Stimulated activated CD8-positive, alpha-beta memory T cell treated with anti-CD3 and anti-CD28 coated beads, Interleukin-7, amount 100 ng/mL, for 4 hours (primary cell): ENCODE results near the gene SH2D6.
"Not testable (repeated sequence)": the region's sequence is repeated elsewhere in the genome, so short reads cannot be mapped to it uniquely, and the experiment has no call there.

Source experiments
- DNase-seq, 2 donors: peaks; one replicate each; pipeline ENCODE4 v3.0.0-alpha.2; 2020; ENCODE audit warnings: low read depth in 2 of 2

SH2D6 gene

DNA sequence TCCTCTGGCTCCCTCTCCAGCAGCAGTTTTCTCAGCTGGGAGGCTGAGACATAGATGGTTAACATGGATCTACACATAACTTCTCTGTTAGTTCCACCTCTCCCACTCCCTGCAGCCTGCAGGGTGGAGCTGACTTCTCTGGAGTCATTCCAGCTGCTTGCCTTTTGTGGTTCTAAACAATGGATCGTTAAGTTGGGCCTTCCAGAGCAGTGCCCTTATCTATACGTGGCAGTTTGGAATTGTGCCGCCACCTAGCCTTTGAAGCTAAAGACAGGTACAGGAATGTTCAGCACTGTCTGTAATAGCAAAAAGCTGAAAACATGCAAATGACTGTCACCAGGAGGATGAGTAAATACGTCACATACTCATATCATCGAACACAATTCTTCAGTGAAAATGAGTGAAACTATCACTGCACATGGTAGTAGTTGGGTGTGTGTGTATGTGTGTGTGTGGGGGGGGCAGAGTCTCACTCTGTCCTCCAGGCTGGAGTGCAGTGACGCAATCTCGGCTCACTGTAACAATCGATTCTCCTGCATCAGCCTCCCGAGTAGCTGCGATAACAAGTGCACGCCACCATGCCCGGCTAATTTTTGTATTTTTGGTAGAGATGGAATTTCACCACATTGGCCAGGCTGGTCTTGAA lies 50.3 kb downstream of the SH2D6 start:
- no peak for DNase-seq

DNA sequence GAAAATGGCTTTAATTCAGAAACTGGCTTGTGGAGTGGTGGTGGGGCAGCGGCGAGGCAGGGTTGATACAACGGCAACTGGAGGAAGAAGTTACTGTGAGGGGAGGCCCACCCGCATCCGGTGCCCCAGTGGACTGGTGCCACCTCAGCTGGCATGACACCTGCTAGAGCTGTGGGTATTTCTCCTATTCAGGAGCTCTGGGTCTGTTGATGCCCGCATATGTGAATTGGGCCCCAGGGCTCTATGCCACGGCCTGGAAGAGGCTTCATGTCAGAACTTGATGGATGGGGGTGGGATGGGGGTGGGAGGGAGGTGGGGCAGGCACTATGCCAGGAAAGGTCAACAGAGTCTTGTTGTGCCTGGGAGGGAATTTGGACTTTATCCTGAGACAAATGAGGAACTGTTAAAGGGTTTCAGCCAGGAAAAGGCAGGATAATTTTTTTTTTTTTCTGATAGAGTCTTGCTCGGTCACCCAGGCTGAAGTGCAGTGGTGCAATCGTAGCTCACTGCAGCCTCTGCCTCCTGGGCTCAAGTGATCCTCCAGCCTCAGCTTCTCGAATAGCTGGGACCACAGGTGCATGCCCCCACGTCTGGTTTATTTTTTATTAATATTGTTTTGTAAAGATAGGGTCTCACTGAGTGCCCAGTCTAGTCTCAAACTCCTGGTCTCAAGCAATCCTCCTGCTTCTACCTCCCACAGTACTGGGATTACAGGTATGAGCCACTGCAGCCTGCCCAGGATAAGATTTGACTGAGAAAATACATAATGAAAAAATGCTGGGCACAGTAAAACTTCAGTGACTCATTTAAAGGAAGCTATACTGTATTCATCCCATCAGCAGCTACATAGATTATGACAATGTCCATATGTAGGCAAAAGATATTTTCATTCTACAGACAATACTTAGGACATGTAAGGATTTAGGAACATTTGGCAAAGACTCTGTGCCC lies 52.6 kb downstream of the SH2D6 start:
- peak in 1 of 2 donors; percentile 1 for DNase-seq

GRCh38 chr2:85472261-85472660 lies 53.7 kb downstream of the SH2D6 start:
- no peak for DNase-seq

DNA sequence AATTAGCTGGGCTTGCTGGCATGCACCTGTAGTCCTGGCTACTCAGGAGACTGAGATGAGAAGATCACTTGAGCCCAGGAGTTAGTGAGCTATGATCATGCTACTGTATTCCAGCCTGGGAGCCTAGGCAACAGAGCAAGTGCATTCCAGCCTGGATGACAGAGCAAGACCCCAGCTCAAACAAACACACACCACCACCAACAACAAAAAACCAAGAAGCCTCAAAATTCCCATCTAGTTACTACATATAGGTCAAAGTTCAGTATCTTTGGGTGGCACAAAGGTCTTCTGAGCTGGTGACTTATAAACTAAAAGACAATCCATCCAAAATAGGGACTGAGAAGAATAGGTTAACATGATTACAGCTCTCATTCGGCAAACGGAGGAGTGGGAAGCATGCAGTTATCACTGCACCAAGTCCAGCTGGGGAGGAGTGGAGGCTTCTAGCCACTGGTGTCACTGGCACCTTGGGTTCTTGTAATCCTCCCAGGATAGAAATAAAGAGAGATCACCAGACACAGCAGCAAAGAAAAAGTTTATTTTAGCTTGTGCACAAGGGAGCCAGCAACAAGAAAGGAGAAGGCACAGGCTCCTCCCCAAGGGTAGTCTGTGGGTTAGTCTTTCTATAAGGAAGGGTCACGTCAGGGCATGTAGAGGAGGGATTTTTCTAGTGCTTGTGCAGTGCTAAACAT lies 57.4 kb downstream of the SH2D6 start:
- no peak for DNase-seq

- DNase-seq, result no peak
These were observed 58.1 kb downstream of the SH2D6 start for GRCh38 chr2:85476624-85477023.

- no peak for DNase-seq
These were observed 59.4 kb downstream of the SH2D6 start for GRCh38 chr2:85477884-85478283.

DNA sequence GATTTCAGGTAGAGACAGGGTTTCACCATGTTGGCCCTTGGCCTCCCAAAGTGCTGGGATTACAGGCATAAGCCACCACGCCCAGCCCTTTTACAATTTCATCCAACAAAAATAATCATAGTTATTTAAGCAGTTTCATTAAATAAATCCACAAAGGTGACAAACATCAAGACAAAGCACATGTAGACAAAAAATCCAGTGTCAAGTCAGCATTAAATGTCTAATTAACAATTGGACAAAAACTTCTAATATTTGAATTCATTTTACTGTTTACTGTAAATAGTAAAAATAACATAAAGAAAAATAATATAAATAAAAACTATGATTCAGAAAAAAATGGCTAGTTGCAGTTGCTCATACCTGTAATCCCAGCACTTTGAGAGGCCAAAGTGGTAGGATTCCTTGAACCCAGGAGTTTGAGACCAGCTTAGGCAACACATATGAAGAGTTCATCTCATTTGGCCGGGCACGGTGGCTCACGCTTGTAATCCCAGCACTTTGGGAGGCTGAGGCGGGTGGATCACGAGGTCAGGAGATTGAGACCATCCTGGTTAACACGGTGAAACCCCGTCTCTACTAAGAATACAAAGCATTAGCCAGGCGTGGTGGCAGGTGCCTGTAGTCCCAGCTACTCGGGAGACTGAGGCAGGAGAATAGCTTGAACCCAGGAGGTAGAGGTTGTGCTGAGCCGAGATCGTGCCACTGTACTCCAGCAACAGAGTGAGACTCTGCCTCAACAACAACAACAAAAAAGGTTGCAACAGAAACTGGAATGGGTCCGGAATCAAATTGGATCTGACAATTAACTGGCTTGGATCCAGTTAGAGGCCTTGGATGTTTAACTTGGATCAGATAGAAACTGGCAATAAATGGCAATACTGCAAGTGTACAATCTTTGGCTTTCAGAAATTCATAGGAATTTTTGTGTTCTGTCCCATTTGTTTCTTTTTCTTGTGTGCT lies 63.6 kb downstream of the SH2D6 start:
- DNase-seq, result no peak

DNA sequence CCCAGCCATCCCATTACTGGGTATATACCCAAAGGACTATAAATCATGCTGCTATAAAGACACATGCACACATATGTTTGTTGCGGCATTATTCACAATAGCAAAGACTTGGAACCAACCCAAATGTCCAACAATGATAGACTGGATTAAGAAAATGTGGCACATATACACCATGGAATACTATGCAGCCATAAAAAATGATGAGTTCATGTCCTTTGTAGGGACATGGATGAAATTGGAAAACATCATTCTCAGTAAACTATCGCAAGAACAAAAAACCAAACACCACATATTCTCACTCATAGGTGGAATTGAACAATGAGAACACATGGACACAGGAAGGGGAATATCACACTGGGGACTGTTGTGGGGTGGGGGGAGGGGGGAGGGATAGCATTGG lies 66.1 kb downstream of the SH2D6 start:
- not testable (repeated sequence) for DNase-seq

DNA sequence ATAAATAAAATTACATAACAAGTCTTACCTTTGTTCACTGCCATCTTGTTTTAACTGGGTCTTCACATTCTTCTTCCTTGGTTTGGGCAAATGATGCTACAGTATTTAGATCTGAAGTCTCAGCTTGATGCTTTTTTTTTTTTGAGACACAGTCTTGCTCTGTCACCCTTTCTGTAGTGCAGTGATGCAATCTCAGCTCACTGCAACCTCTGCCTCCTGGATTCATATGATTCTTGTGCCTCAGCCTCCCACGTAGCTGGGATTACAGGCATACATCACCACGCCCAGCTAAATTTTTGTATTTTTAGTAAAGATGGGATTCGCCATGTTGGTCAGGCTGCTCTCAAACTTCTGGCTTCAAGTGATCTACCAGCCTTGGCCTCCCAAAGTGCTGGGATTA lies 67.3 kb downstream of the SH2D6 start:
- no peak for DNase-seq
